A673 (cell line): Measurements from ENCODE around the gene SH2B3. TPM values are rescaled to one million over a fixed set of nuclear protein-coding genes. Genes with fewer than 3 reads are reported as not detected.

Experiments used
- BruUV-seq: library from RNA; stranded (reverse); fragments of 400-500 nt; replicated peaks from 2 replicates; lab custom pipeline; 2021; lab: Mats Ljungman, UMichigan
- CTCF ChIA-PET: fragments of 300-600 bp; sonication (Branson Sonifier 250); formaldehyde crosslinking; loops from one replicate; lab custom pipeline; 2022; ENCODE audit warnings: antibody characterized with exemption; lab: Charles Lee
- POLR2A ChIA-PET: fragments of 300-600 bp; sonication (Branson Sonifier 250); formaldehyde crosslinking; loops from one replicate; lab custom pipeline; 2022; ENCODE audit warnings: antibody characterized with exemption; ENCODE audit not compliant: low non-redundant PET; lab: Charles Lee
- DNase-seq: peaks from one replicate; pipeline ENCODE4 v3.0.0-alpha.2; 2015; ENCODE audit warnings: low spot score
- H3K27ac ChIP-seq: fragments of 200-600 bp; sonication (generic); 2 replicates; pipeline ENCODE4 v1.5.1; 2016; ENCODE audit warnings: mixed run types, low read depth, mild to moderate bottlenecking, mixed read lengths, antibody characterized with exemption, low read length; ENCODE audit not compliant: poor library complexity, severe bottlenecking
- H3K27me3 ChIP-seq: fragments of 200-600 bp; sonication (generic); replicated peaks from 2 replicates; pipeline ENCODE4 v1.6.1; 2017; ENCODE audit warnings: mixed run types, low read depth, mild to moderate bottlenecking, mixed read lengths, antibody characterized with exemption, low read length; ENCODE audit not compliant: insufficient read depth, poor library complexity
- H3K36me3 ChIP-seq: fragments of 200-600 bp; sonication (generic); 2 replicates; pipeline ENCODE4 v1.6.1; 2016; ENCODE audit warnings: mixed run types, mild to moderate bottlenecking, mixed read lengths, antibody characterized with exemption, low read length; ENCODE audit not compliant: insufficient read depth, poor library complexity, severe bottlenecking
- H3K4me1 ChIP-seq: fragments of 200-600 bp; sonication (generic); 2 replicates; pipeline ENCODE4 v1.6.1; 2017; ENCODE audit warnings: mixed run types, mild to moderate bottlenecking, mixed read lengths, antibody characterized with exemption, low read length; ENCODE audit not compliant: insufficient read depth, poor library complexity, severe bottlenecking
- H3K4me3 ChIP-seq: fragments of 200-600 bp; sonication (generic); 2 replicates; pipeline ENCODE4 v1.5.1; 2016; ENCODE audit warnings: low read depth, mixed run types, mild to moderate bottlenecking, mixed read lengths, low read length; ENCODE audit not compliant: poor library complexity, severe bottlenecking
- H3K9me3 ChIP-seq: fragments of 200-600 bp; sonication (generic); 2 replicates; pipeline ENCODE4 v1.6.1; 2016; ENCODE audit warnings: mixed run types, low read depth, mild to moderate bottlenecking, mixed read lengths, antibody characterized with exemption, low read length; ENCODE audit not compliant: poor library complexity, severe bottlenecking
- EZH2 ChIP-seq: fragments of 200-600 bp; sonication (generic); IDR thresholded peaks from 2 replicates; pipeline ENCODE4 v1.6.1; 2017; ENCODE audit warnings: borderline replicate concordance, low read depth, mild to moderate bottlenecking, mixed read lengths, antibody characterized with exemption, low read length; ENCODE audit not compliant: poor library complexity, severe bottlenecking
- intact Hi-C: fragments of 100-400 bp; cut with micrococcal nuclease; formaldehyde crosslinking; loops from one replicate; pipeline ENCODE4 v1.10.0; 2022; ENCODE audit not compliant: unreplicated experiment
- total RNA-seq: library from RNA; stranded (reverse); gene quantifications from 2 replicates; pipeline ENCODE4 v1.2.3, GENCODE V29; 2021
- TF ChIP-seq, protein P1 (sequence below): fragments of 300-800, 200-600 bp; sonication (generic); conservative IDR thresholded peaks from 2 replicates; pipeline ENCODE4 v1.5.1; 2017; ENCODE audit warnings: low read depth, mild to moderate bottlenecking, antibody characterized with exemption, low read length, moderate library complexity, mixed read lengths

SH2B3 gene
- total RNA-seq, 1 experiment from 2014 or later: 133 TPM

DNA sequence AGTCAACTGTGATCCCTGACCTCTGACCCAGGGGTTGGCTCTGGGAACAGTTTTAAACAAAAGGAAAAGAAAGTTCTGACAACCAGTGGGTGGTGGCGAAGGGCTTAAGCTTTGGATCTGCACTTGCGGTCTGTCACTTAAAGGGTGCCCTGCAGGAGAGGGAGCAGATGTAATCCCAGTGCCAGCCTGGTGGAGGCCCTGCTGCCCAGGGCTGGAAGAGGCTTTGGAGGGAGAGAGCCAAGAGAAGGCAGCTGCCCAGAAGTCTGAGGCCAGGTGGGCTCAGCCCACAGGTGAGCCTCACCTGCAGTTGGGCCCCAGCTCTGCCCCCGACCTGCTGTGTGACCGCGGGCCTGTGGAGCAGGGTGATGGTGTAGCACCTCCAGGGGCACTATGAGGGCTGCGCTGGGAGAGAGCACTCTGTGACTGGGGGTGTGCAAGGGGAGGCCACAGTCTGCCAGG lies 19.1 kb downstream of the SH2B3 start:
- Histone ChIP-seq H3K4me3 (no peak overlapping the region), H3K36me3 (peaks cover 43% of the 10 kb centered on the region), H3K4me1 (peaks cover 28% of the 10 kb centered on the region), H3K9me3 (no peaks in the 10 kb centered on the region), H3K27me3 (no peaks in the 10 kb centered on the region), H3K27ac (peak overlapping the region; percentile 59)
- DNase-seq: no peak
- TF ChIP-seq EZH2: no peak
- TF ChIP-seq, protein P1, sequence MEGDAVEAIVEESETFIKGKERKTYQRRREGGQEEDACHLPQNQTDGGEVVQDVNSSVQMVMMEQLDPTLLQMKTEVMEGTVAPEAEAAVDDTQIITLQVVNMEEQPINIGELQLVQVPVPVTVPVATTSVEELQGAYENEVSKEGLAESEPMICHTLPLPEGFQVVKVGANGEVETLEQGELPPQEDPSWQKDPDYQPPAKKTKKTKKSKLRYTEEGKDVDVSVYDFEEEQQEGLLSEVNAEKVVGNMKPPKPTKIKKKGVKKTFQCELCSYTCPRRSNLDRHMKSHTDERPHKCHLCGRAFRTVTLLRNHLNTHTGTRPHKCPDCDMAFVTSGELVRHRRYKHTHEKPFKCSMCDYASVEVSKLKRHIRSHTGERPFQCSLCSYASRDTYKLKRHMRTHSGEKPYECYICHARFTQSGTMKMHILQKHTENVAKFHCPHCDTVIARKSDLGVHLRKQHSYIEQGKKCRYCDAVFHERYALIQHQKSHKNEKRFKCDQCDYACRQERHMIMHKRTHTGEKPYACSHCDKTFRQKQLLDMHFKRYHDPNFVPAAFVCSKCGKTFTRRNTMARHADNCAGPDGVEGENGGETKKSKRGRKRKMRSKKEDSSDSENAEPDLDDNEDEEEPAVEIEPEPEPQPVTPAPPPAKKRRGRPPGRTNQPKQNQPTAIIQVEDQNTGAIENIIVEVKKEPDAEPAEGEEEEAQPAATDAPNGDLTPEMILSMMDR: 0 out of 2 replicates have a peak, but pooled peaks have one; percentile 20
- no TSS peak for BruUV-seq
- ChIA-PET POLR2A (no interaction called here), CTCF (no interaction called here)
- intact Hi-C loops: no loop called here

DNA sequence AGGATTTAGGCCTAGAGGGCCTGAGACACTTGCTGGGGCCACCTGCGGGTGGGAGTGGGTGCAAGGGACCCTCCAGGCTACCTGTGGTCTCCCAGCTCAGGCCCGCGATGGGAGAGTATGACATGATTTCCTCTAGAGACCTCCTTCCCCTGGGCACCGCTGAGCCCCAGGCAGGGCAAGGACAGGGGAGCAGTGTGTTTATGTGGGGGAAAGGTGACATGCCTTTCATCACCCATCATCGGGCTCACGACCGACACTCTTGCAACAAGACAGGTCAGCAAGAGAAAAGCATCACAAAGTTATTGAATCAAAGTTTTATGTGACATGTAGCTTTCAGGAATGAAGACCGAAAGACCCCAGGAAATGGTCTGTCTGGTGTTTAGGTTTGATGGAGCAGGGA lies 19.9 kb downstream of the SH2B3 start:
- BruUV-seq: no TSS peak
- no peak overlapping the region for H3K4me3 ChIP-seq
- H3K27ac ChIP-seq: peak overlapping the region; percentile 59
- intact Hi-C loops: no loop called here
- ChIA-PET POLR2A (no interaction called here), CTCF (interaction anchor here (0.6 kb wide), 1 partner anchor 31 kb away, joined by 3 read pairs; no protein-coding TSS in a partner anchor)
- peaks cover 36% of the 10 kb centered on the region for H3K4me1 ChIP-seq
- H3K9me3 ChIP-seq: no peaks in the 10 kb centered on the region
- no peak for DNase-seq
- no peaks in the 10 kb centered on the region for H3K27me3 ChIP-seq
- TF ChIP-seq EZH2: no peak
- TF ChIP-seq, protein P1: no peak
- peaks cover 35% of the 10 kb centered on the region for H3K36me3 ChIP-seq

DNA sequence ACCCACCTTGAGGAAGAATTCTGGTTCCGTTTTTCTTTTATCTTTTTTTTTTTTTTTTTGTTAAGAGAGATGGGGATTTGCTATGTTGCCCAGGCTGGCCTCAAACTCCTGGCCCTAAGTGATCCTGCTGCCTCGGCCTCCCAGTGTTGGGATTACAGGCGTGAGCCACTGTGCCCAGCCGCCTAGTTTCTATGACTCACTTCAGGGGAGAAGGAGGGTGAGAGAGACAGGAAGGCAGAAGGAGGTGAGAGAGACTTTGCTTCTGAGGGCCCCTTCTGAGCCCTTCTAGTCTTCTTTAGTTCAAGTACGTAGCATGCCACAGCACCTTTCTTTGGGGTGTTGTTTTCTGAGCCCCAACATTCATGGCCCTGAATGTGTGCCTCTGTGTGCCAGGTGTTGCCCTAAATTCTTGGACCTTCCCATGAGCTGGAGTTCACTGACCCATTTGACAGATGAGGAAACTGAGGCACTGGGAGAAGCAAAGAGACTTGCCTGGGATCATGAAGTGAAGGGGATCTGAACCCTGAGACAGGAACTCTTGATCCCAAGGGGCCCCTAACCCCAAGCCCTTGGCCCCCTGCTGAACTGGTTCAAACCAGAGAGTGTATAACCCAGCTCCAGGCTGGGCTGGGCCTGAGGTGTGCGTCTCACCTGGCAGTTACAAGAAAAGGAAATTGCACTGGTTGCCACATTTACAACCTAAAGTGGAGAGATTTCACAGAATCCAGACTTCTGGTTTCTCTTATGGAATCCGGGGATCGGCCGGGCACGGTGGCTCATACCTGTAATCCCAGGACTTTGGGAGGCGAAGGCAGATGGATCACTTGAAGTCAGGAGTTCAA lies 20.8 kb downstream of the SH2B3 start:
- H3K36me3 ChIP-seq: peaks cover 27% of the 10 kb centered on the region
- CTCF ChIA-PET: interaction anchor here (0.6 kb wide), 1 partner anchor 113 kb away, joined by 5 read pairs; no protein-coding TSS in a partner anchor
- H3K4me3 ChIP-seq: no peak overlapping the region
- H3K9me3 ChIP-seq: no peaks in the 10 kb centered on the region
- H3K27me3 ChIP-seq: no peaks in the 10 kb centered on the region
- POLR2A ChIA-PET: no interaction called here
- intact Hi-C loops: no loop called here
- H3K4me1 ChIP-seq: peaks cover 45% of the 10 kb centered on the region
- TF ChIP-seq, protein P1: no peak
- no peak for TF ChIP-seq EZH2
- H3K27ac ChIP-seq: peak overlapping the region; percentile 59
- BruUV-seq: no TSS peak
- no peak for DNase-seq
